GM10847 (cell line): ENCODE results near the gene PIEZO1.

Experiments
- POLR2A ChIP-seq: IDR thresholded peaks from 2 replicates; pipeline ENCODE4 v1.6.1; 2011; ENCODE audit not compliant: insufficient read length; ENCODE audit errors: extremely low read depth

PIEZO1 gene

DNA sequence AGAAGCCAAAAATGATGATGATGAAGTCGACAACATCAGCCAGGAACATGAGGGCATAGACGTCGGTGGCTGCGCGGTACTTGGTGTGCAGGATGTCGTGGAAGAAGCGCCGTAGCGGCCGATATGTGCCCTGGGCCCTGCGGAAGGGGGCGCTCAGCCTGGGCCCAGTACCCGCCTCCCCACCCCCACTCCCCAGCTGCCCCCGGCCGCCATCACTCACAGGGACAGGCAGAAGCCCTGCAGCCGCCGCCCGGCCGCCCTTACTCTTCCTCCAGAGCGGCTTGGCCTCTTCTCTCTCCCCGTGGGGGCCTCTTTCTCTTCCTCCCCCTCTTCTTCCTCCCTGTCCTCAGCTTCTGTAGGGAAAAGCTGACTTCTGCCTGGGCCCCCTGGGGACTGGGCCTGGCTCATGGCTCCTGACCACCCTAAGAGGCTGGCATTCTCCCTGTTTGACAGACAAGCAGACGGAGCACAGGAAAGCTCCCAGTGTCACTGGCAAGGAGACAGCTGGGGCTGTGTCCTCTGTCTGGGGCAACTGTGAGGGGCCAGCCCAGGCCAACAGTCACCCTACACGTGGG is 64.5 kb downstream of the PIEZO1 start:
- TF ChIP-seq POLR2A = no peak

DNA sequence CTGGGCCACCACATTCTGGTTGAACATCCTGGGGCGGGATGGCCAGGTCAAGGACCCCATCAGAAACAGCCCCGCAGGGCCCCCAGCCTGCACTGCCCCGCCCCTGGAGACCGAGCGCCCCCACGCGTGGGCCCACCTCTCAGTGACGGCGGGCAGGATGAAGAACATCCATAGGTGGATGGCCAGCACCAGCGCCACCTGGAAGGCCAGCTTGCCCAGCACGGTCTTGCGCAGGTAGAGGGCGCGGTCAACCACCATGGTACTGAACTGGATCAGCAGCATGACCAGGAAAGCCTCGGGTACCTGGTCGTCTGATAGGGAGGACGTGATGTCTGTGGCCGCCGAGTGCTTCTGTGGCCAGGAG is 65.1 kb downstream of the PIEZO1 start:
- TF ChIP-seq POLR2A = no peak

DNA sequence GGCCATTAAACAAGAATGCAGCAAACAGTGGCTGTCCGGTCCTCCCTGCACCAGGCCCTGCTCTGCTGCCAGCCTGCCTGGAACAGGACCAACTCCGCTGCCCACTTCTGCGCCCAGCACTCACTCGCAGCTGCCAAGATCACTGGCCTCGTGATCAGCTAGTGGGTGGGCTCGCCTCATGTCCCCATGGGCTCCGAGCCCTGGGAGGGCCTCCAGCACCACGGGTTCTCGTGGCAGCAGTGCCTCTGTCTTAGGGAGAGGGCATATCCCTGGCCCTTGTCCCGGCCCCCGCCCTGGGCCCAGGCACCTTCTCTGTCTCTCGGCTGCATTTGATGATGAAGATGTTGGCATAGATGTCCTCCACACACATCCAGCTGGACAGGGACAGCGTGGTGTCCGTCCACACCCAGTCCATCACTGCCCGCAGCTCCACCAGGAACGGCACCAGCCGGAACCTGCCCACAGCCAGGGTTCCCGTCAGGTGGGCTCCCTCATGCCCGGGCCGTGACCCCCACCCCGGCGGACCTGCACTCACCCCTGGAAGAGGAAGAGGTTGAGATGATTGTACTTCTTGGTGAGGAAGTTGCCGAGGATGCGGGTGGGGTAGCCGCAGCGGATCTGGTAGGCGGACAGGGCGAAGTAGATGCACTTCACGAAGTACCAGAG is 65.6 kb downstream of the PIEZO1 start:
- no peak for TF ChIP-seq POLR2A

DNA sequence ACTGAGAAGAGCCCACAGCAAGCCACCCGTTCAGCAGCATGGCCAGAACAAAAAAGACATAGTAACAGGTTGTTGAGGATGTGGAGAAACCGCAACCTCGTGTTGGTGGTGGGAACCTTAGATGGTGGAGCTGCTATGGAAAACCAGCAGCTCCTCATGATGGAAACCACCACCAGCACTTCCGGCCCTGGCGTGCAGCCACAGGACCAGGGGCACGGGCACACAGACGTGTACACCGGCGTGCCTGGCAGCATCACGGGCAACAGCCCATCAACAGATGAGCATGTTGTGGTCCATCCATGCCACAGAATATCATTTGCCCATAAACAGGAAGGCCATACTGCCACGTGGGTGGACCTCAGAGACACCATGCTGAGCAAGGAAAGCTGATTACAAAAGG is 66.8 kb downstream of the PIEZO1 start:
- TF ChIP-seq POLR2A = no peak

DNA sequence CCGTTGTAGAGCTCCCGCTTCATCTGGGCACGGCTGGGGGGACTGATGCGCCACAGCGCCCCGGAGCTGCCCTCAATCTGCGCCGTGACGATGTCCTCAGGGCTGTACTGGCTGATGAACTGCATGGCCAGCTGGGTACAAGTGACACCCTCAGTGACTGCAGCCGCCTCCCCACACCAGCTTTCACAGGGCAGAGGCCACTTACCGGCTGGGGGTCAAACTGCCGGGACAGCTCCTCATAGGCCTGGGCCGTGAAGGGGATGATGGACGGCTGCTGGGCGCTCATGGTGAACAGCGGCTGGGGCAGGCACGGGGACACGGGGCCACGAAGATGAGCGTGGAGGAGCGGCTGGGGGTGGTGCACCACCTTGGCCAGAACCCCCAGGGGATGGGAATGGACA is 68.4 kb downstream of the PIEZO1 start:
- no peak for TF ChIP-seq POLR2A

DNA sequence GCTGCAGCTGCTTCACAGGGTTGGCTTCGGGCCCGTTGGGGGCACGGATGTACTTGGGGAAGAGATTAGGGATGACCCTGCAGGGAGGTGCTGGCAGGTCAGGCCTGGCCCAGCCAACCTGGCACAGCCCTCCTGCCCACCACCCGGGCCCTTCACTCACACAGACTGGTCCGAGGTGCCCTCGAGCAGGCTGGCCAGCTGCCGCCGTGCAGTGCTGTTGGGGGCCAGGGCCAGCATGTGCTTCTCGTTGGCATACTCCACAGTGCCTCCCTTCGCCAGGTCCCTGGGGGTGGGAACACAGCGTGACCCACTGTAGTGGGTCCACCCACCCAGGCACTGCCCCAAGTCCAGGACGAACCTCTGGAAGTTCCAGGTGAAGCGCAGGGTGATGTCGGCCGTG is 68.8 kb downstream of the PIEZO1 start:
- no peak for TF ChIP-seq POLR2A

DNA sequence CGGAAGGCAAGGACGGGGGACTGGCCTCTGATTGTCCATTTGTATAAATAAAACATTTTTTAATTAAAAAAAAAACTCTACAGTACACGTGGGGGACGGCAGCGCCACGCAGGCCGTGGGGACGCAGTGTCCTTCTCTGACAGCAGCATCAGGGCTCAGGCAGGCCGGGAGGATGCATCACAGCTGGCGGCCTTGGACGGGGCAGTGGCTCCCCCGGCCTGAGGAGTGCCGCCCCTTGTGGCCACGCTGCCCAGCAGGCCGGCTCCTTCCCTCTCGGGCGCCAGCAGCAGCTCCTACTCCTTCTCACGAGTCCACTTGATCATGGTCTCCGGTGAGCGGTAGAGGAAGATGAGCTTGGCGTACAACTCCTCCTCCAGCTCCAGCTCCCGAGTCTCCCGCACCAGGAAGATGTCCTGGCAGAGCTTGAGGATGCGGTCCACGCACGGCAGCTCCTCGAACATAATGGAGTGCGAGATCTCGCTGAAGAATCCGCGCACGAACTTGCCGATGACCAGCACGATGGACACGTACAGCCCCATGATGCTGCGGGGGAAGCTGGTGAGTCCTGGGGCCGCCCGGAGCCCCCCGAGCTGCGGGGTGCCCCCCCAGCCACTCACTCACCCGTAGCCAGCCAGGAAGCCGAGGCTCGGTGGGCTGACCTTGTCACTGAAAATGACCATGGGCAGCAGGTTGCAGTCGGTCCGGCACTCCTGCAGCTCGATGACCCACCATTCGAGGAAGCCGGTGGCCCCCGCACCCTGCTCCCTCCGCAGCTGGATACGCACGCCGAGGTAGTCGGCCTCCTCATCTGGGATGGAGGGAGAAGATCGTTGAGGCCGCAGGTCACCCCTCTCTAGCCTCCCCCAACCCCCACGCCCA is 69.5 kb downstream of the PIEZO1 start:
- TF ChIP-seq POLR2A = no peak

DNA sequence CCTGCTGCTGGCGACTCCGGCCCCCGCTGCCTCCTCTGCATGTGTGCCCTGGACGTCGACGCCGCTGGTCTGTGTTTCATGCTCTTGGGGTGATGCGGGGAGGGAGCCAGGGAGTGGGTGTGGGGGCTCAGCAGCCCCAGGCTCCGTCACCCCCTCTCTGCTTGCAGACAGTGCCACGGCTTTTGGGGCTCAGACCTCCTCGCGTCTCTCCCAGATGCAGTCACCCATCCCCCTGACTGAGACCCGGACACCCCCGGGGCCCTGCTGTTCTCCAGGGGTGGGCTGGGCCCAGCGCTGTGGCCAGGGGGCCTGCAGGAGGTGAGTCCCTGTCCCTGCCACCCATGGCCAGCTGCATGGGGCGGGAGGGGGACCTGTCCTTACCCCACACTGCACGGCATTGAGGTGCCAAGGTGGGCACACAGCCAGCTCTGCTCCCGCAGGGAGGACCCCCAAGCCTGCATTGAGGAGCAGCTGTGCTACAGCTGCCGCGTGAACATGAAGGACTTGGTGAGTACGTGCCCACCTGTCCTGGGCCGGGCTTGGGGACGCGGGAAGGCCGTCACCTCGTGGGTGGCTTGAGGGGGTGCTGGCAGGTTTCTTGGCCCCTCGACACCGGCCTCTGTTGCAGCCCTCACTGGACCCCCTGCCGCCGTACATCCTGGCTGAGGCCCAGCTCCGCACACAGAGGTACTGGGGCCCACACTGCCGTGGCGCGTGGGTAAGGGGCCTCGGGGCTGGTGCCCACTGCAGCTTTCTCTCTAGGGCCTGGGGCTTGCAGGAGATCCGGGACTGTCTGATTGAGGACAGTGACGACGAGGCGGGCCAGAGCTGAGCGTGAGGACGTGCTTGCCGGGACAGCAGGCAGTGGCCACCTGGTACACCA is 70.4 kb downstream of the PIEZO1 start:
- TF ChIP-seq POLR2A = no peak

DNA sequence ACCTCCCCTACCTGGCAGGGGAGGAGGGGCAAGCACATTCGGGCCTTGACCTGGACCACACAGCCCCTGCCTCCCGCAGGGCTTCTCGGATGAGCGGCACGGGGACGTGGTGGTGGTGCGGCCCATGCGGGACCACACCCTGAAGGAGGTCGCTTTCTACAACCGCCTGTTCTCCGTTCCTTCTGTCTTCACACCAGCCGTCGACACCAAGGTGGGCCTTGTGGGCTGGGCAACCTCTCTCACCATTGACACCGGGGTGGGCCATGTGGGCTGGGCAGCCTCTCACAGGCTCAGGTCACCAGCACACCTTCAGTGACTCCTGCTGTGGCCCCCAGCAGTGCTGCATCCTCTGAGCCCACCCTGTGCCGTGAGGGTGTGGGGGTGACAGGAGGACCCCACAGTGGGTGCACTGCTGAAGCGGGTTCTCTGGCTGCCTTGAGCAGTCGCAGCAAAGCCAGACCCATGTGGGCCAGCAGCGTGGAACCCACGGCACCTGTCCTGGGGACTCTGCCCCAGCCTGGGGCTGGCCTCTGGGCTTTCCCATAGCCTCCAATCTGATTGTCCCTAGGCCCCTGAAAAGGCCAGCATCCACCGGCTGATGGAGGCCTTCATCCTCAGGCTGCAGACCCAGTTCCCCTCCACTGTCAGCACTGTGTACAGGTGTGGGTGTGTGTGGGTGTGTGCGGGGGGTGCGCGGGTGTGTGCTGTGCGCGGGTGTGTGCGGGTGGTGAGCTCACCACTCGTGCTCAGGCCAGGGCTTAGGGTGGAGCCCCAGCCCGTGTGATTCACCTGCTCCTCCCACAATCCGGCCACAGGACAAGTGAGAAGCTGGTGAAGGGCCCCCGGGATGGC is 71.2 kb downstream of the PIEZO1 start:
- no peak for TF ChIP-seq POLR2A

DNA sequence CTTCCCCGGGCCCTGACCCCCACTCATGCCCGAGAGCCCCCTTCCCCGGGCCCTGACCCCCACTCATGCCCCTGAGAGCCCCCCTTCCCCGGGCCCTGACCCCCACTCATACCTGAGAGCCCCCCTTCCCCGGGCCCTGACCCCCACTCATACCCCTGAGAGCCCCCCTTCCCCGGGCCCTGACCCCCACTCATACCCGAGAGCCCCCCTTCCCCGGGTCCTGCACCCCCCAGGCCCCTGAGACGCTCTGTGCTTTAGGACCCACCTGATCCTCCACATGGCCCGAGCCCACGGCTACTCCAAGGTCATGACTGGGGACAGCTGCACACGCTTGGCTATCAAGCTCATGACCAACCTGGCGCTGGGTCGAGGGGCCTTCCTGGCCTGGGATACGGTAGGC is 72.0 kb downstream of the PIEZO1 start:
- no peak for TF ChIP-seq POLR2A

DNA sequence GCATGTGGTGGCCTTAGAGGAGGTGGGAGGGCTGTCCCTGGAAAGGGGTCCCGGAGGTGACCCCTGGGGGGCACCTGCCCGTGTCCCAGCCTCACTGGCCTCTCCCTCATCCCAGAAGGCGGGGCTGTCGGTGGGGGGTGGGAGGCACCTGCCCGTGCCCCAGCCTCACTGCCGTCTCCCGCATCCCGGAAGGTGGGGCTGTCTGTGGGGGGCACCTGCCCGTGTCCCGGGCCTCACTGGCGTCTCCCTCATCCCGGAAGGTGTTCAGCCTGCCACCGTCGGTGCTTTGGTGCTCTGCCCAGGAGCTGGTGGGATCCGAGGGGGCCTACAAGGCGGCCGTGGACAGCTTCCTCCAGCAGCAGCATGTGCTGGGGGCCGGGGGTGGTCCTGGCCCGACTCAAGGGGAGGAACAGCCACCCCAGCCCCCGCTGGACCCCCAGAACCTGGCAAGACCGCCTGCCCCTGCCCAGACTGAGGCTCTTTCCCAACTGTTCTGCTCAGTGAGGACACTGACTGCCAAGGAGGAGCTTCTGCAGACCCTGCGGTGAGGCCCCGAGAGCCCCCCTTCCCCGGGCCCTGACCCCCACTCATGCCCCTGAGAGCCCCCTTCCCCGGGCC is 72.5 kb downstream of the PIEZO1 start:
- TF ChIP-seq POLR2A = no peak

DNA sequence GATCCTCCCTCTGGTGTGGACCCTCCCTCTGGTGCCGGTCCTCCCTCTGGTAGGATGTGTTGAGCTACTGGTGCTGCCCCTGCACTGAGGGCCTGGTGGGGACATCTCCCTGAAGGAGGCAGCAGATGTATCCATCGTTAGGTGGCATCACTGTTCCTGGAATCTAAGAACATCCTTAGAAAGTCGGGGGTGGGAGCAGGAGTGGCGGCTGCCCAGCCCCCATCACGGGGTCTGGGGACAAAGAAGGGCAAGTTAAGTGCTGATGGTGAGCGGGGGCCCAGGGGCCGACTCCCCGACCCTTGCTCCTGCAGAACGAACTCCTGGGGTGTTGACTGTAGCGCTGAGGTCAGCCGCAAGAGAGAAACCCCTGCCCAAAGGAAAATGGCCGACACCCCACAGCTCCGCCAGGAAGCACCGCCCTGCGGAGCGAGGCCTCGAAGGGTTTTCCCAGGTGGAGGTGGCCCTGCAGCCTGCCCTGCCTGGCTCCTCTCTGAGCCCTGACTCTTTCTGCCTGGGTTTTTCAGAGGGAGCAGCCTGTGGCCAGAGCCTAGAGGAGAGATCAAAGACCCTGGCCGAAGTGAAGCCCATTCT is 73.2 kb downstream of the PIEZO1 start:
- no peak for TF ChIP-seq POLR2A

DNA sequence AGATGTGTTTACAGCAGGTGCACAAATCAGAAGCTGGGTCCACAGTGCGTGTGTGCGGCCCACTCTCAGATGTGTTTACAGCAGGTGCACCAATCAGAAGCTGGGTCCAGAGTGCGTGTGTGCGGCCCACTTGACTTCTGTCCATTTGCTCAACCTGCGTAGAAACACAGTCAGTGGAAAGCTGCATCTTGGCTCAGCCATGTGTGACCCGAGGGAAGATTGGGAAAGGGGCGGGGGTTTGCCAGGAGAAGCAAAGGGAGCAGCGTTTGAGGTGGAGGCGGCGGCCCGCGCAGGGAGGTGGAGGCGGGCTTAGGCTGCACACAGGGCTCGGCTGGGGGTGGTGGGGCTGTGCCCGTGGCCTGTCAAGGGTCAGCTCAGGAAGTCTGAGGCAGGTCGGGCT is 74.5 kb downstream of the PIEZO1 start:
- TF ChIP-seq POLR2A = no peak
